Thoracic aorta (tissue), 2 donors: ENCODE measurements around the gene DEPDC5. TPM values are rescaled to one million over a fixed set of nuclear protein-coding genes. Genes with fewer than 3 reads are reported as not detected.

Source experiments
- ATAC-seq: fragments of 150-250 bp; one replicate; pipeline ENCODE4 v1.8.0; 2017; ENCODE audit warnings: low read depth; ENCODE audit not compliant: insufficient number of reproducible peaks, low FRiP score
- DNase-seq: peaks from one replicate; pipeline ENCODE4 v3.0.0-alpha.2; 2020; ENCODE audit warnings: low spot score
- H3K27ac ChIP-seq, 2 donors: fragments of 200-600 bp; sonication (generic); 1 replicate in 1 of 2; 2 replicates in 1 of 2; pipeline ENCODE4 v1.5.1; 2016; ENCODE audit warnings: mild to moderate bottlenecking in 2 of 2, moderate library complexity in 2 of 2
- H3K27me3 ChIP-seq: fragments of 200-600 bp; sonication (generic); replicated peaks from 2 replicates; pipeline ENCODE4 v1.6.0; 2016; ENCODE audit warnings: mild to moderate bottlenecking; ENCODE audit not compliant: insufficient read depth
- H3K36me3 ChIP-seq: fragments of 200-600 bp; sonication (generic); one replicate; pipeline ENCODE4 v1.5.1; 2016
- H3K4me1 ChIP-seq, 2 donors: fragments of 200-600 bp; sonication (generic); 1 replicate in 1 of 2; 2 replicates in 1 of 2; pipeline versions ENCODE4 v1.5.1 to v1.6.0; 2016; ENCODE audit warnings: low read depth in 2 of 2, mild to moderate bottlenecking in 1 of 2; ENCODE audit not compliant: control insufficient read depth in 1 of 2
- H3K4me3 ChIP-seq: fragments of 200-600 bp; sonication (generic); 2 replicates; pipeline ENCODE4 v1.5.1; 2016; ENCODE audit warnings: mild to moderate bottlenecking
- H3K9me3 ChIP-seq: fragments of 200-600 bp; sonication (generic); 2 replicates; pipeline ENCODE4 v1.5.1; 2016
- total RNA-seq, 2 donors: library from RNA; depleted of rRNA; stranded (reverse); fragments of >200 nt; gene quantifications; one replicate each; pipeline versions ENCODE4 v1.1.0 to v1.2.3, GENCODE V29; 2016
- TF ChIP-seq, protein P1 (sequence below): fragments of 200-600 bp; sonication (generic); IDR thresholded peaks from one replicate; pipeline ENCODE4 v1.5.1; 2019; ENCODE audit warnings: antibody characterized with exemption

DEPDC5 gene
- total RNA-seq, 2 donors from 2014 or later = 31.3 to 52.7 TPM

DNA sequence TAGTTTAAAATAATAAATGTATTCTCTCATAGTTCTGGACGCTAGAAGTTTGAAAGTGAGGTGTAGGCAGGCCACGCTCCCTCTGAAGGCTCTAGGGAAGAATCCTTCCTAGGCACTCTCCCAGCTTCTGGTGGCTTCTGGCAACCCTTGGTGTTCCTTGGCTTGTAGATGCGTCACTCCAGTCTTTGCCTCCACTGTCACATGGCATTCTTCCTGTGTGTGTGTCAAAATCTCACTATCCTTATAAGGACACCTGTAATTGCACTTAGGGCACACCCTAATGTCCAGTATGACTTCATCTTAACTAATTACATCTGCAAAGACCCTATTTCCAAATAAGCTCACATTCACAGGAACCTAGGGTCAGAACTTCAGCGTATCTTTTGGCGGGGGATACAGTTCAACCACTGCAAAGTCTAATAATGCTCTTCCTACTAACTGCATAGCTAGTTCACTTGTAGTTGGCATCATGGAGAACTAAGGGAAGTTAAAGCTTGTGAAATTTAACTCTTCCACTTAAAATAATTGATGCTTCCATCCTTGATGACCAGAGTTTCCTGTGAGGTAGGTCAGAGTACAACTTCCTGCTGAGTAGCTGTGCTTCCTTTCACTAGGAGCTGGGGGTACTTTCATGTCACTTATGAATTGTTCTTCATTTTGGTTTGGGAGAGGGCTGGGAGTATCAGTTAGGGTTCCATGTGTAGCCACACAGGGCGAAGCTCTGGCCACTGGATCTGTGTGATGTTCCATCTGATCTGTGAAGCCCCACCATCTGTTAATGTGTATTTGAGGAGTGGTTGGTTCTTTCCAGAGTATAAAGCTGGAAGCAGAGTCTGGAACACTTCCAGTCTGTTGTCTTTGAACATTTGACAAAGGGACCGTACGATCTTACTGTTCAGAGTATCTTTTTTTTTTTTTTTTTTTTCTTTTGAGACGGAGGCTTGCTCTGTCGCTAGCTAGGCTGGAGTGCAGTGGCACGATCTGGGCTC, 201.0 kb downstream of the DEPDC5 start:
- Histone ChIP-seq H3K9me3 (no peaks in the 10 kb centered on the region), H3K4me3 (no peak overlapping the region), H3K36me3 (peaks cover 22% of the 10 kb centered on the region), H3K4me1 (peaks cover 49 to 58% of the 10 kb centered on the region in 2 donors), H3K27me3 (no peaks in the 10 kb centered on the region), H3K27ac (peak overlapping the region; percentile 80 to 91)
- ATAC-seq (peak; percentile 67), DNase-seq (no peak)
- TF ChIP-seq, protein P1, sequence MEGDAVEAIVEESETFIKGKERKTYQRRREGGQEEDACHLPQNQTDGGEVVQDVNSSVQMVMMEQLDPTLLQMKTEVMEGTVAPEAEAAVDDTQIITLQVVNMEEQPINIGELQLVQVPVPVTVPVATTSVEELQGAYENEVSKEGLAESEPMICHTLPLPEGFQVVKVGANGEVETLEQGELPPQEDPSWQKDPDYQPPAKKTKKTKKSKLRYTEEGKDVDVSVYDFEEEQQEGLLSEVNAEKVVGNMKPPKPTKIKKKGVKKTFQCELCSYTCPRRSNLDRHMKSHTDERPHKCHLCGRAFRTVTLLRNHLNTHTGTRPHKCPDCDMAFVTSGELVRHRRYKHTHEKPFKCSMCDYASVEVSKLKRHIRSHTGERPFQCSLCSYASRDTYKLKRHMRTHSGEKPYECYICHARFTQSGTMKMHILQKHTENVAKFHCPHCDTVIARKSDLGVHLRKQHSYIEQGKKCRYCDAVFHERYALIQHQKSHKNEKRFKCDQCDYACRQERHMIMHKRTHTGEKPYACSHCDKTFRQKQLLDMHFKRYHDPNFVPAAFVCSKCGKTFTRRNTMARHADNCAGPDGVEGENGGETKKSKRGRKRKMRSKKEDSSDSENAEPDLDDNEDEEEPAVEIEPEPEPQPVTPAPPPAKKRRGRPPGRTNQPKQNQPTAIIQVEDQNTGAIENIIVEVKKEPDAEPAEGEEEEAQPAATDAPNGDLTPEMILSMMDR = no peak

DNA sequence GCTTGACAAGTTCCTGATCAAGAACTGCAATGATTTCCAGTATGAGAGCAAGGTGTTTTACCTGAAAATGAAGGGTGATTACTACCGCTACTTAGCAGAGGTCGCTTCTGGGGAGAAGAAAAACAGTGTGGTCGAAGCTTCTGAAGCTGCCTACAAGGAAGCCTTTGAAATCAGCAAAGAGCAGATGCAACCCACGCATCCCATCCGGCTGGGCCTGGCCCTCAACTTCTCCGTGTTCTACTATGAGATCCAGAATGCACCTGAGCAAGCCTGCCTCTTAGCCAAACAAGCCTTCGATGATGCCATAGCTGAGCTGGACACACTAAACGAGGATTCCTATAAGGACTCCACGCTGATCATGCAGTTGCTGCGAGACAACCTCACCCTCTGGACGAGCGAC, 202.5 kb downstream of the DEPDC5 start:
- ATAC-seq (no peak), DNase-seq (no peak)
- Histone ChIP-seq H3K4me3 (no peak overlapping the region), H3K36me3 (peaks cover 22% of the 10 kb centered on the region), H3K4me1 (peaks cover 35 to 43% of the 10 kb centered on the region in 2 donors), H3K9me3 (no peaks in the 10 kb centered on the region), H3K27me3 (no peaks in the 10 kb centered on the region), H3K27ac (no peak overlapping the region)
- TF ChIP-seq, protein P1 = no peak

Other genes with a start within 250 kb of the DEPDC5 start
- 10 to 100 TPM; 41.4 to 54.9 TPM for gene PISD, start 91.8 kb upstream of the DEPDC5 start, total RNA-seq
- 10 to 100 TPM; 22.1 to 38.2 TPM for gene PRR14L, start 3.9 kb upstream of the DEPDC5 start, total RNA-seq
- 100 to 1,000 TPM; 174 to 175 TPM for gene YWHAH, start 190.5 kb downstream of the DEPDC5 start, total RNA-seq